Measurements from ENCODE around the gene ARFGEF2. TPM values are rescaled to one million over a fixed set of nuclear protein-coding genes. Genes with fewer than 3 reads are reported as not detected.

ARFGEF2 gene
- total and polyA plus RNA-seq, 2 of the 8 experiments (the other 6 are each of a cell fraction or from before 2014, with no cell fraction given): 8.1 to 21.8 TPM

GRCh38 chr20:48983423-48984400 lies 62.2 kb downstream of the ARFGEF2 start:
- Histone ChIP-seq H2BK15ac (ENCODE audit: low read length) (no peak overlapping the region), H3K79me2 (ENCODE audit: control insufficient read depth in 1 of 2, insufficient read depth in 2 of 2, low read length in 2 of 2) (no peaks in the 10 kb centered on the region), H3K4ac (replicated peaks; ENCODE audit: insufficient read length, low read depth, low read length) (no peak overlapping the region), H3K14ac (ENCODE audit: insufficient read length) (no peak overlapping the region), H2BK120ac (replicated peaks; ENCODE audit: low read depth, low read length) (no peak overlapping the region), H3K27ac (ENCODE audit: low read depth, low read length) (no peak overlapping the region), H3K23me2 (ENCODE audit: low read depth, low read length) (no peaks in the 10 kb centered on the region), H3K27me3 (replicated peaks in 1 of 4; ENCODE audit: control insufficient read depth in 3 of 4, extremely low read depth in 1 of 4, insufficient read depth in 3 of 4, low read length in 3 of 4) (no peaks in the 10 kb centered on the region), H3K23ac (ENCODE audit: insufficient read length) (no peak overlapping the region), H3K4me2 (ENCODE audit: insufficient read depth in 1 of 2, low read depth in 2 of 2, low read length in 2 of 2) (no peak overlapping the region), H4K91ac (replicated peaks; ENCODE audit: insufficient read length, low read length) (no peak overlapping the region), H4K8ac (ENCODE audit: extremely low read depth, insufficient read depth, low read length) (no peak overlapping the region), H3K9ac (replicated peaks in 1 of 4; ENCODE audit: extremely low read depth in 1 of 4, low read depth in 3 of 4, low read length in 3 of 4) (no peak overlapping the region), H3K9me3 (ENCODE audit: insufficient read depth in 2 of 2, low read depth in 1 of 2, low read length in 1 of 2) (peaks cover 14% of the 10 kb centered on the region in 2 experiments; a peak in 3 of 4 replicates), H3K56ac (replicated peaks; ENCODE audit: insufficient read length, low read depth, low read length) (no peak overlapping the region), H2BK12ac (ENCODE audit: low read depth, low read length) (no peak overlapping the region), H2AFZ (ENCODE audit: low read length) (no peak overlapping the region), H3K4me1 (replicated peaks in 1 of 4; ENCODE audit: control insufficient read depth in 3 of 4, insufficient read depth in 4 of 4, low read length in 3 of 4) (no peaks in the 10 kb centered on the region), H2BK20ac (ENCODE audit: low read length) (no peak overlapping the region), H2AK5ac (ENCODE audit: low read depth, low read length) (no peak overlapping the region), H4K20me1 (replicated peaks in 1 of 2; ENCODE audit: control insufficient read depth in 1 of 2, insufficient read depth in 2 of 2, low read length in 2 of 2) (peaks cover 0 to 2% of the 10 kb centered on the region in 2 experiments), H3K36me3 (ENCODE audit: control insufficient read depth in 2 of 4, insufficient read depth in 4 of 4, low read length in 3 of 4) (peaks cover 20 to 58% (median 38%) of the 10 kb centered on the region in 4 experiments; a peak in 7 of 8 replicates), H2BK5ac (ENCODE audit: low read depth, low read length) (no peak overlapping the region), H3K18ac (ENCODE audit: extremely low read depth, low read length) (no peak overlapping the region), H3K4me3 (ENCODE audit: extremely low read depth in 1 of 4, insufficient read depth in 2 of 4, low read depth in 3 of 4, low read length in 4 of 4) (no peak overlapping the region), H3K79me1 (ENCODE audit: low read depth, low read length) (no peaks in the 10 kb centered on the region), H4K5ac (ENCODE audit: insufficient read length, low read depth, low read length) (no peak overlapping the region)
- 93% methylated on average over 5 of the region's 5 CpGs; no CpG with 5 or more reads in 1 of the 2 experiments for WGBS, 2 experiments (ENCODE audit: extremely low coverage in 1 of 2, insufficient coverage in 1 of 2, insufficient read length in 1 of 2, insufficient replicate concordance in 2 of 2, low coverage in 1 of 2, low lambda C conversion rate in 2 of 2, missing lambda C conversion rate in 1 of 2)
- CTCF ChIA-PET (ENCODE audit: partially characterized antibody): interaction anchor here (0.7 kb wide), 1 partner anchor 348 kb away, joined by 3 read pairs; no protein-coding TSS in a partner anchor
- POLR2A ChIA-PET (ENCODE audit: partially characterized antibody): interaction anchor here (1.2 kb wide), 1 partner anchor 17 kb away, joined by 3 read pairs; no protein-coding TSS in a partner anchor
- FAIRE-seq: no peak
- no peak for DNase-seq (ENCODE audit: low read depth in 1 of 2, low spot score in 2 of 2)
- TF ChIP-seq MAX (IDR thresholded peaks at IDR 0.05) (no peak), GABPA (IDR thresholded peaks at IDR 0.05; ENCODE audit: borderline replicate concordance, insufficient read depth, low read length) (no peak), HDAC2 (IDR thresholded peaks at IDR 0.05; ENCODE audit: borderline replicate concordance in 1 of 2, low read depth in 2 of 2, low read length in 2 of 2) (no peak), POLR2A (IDR thresholded peaks at IDR 0.05; ENCODE audit: control extremely low read depth in 1 of 2, low read depth in 2 of 2, low read length in 2 of 2) (no peak), POLR2AphosphoS5 (IDR thresholded peaks at IDR 0.05; ENCODE audit: low read depth, low read length) (no peak), ZNF274 (IDR thresholded peaks at IDR 0.05; ENCODE audit: borderline replicate concordance, extremely low read depth, low read length) (no peak), BACH1 (IDR thresholded peaks at IDR 0.05; ENCODE audit: low read length) (no peak), USF2 (IDR thresholded peaks at IDR 0.05; ENCODE audit: low read length) (no peak), SIRT6 (IDR thresholded peaks at IDR 0.05; ENCODE audit: low read length) (no peak), CTBP2 (IDR thresholded peaks at IDR 0.05; ENCODE audit: borderline replicate concordance, insufficient read depth, insufficient read length, low read length) (no peak)

Data from H1 (cell line).